HG02973 (cell line): Measurements from ENCODE around the gene ESYT1.
A peak's percentile ranks its signal among the peaks of the same experiment; 100 is the strongest.

Source experiments
- ATAC-seq: cut with Tn5 transposase; IDR thresholded peaks from one replicate; pipeline ENCODE4 v1.9.1; 2021; ENCODE audit warnings: moderate library complexity; ENCODE audit not compliant: unreplicated experiment

Gene ESYT1

GRCh38 chr12:56127888-56128669, at the start of gene ESYT1:
Gene ESYT1 (plus strand): TSS chr12:56128267. CDS start chr12:56128320, 53 bp downstream.
- ATAC-seq: peak; percentile 89

- no peak for ATAC-seq
Measured at GRCh38 chr12:56078427-56078826, 49.6 kb upstream of the ESYT1 start.

GRCh38 chr12:56078931-56079722, 48.9 kb upstream of the ESYT1 start:
- no peak for ATAC-seq

DNA sequence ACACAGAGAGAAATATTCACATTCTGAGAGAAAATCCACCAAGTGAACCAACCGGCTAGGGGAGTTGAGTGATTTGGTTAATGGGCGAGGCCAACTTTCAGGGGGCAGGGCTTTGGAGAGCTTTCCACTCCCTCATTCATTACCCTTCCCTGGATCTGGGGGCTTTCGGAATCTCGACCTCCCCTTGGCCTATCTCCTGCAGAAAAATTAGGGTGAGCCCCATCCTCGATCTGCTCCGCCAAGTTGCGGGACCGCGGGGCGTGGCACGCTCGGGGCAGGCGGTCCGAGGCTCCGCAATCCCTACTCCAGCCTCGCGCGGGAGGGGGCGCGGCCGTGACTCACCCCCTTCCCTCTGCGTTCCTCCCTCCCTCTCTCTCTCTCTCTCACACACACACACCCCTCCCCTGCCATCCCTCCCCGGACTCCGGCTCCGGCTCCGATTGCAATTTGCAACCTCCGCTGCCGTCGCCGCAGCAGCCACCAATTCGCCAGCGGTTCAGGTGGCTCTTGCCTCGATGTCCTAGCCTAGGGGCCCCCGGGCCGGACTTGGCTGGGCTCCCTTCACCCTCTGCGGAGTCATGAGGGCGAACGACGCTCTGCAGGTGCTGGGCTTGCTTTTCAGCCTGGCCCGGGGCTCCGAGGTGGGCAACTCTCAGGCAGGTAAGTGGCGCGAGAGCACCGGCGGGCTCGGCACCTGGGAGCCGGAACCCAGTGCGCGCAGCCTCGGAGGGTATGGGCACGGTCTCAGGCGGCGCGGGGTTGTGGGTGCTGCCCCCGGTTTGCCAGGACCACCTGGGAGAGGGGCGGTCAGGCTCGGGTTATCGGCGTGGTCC, 48.1 kb upstream of the ESYT1 start, which contains the start of gene ERBB3:
ERBB3 (plus strand) TSS at position 443 of the 833 bp plus-strand sequence; CDS start at position 579, 136 bp downstream.
- peak; percentile 44 for ATAC-seq

GRCh38 chr12:56080556-56081138, 47.4 kb upstream of the ESYT1 start:
- ATAC-seq: no peak

DNA sequence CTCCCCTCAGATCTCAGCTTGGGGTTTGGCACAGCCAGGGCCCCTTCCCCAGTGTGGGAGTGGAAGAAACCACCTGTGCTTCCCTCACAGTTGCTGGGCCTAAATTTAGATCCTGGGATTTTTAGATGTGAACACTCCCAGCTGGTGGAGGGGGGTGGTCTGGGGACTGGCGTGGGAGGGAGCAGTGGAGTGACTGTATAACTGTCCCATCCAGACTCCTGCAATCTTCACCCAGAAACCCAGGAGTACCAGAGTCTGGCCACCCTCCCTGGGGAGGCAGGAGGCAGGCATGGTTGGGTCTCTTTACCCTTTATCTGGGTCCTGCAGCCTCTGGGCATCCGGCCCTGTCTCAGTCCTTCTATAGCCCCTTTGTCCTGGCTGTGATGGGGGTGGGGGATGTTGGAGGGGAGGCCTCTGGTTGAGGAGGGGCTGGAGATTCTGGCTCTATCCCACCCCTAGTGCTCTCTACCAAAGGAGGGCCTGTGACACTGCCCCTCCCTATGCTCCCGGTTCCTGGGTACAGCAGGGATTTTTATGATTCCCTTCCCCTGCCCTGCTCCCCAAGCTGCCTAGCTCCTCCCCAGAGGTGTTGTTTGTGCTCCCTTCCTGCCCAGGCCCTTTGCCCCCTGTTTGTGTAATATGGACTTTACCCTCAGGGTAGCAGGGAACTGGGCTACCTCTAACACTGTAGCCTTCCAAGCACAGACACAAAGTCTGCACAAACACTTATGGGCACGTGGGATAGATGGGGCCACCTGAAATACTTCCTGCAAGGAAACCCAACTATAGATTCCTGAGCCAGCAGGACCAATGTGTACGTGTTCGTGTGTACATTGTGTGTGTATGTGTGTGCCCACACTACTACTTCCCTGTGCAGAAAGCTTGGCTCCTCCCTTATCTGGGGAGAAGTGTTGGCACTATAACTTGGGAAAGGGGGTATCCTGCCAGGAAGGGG, 46.4 kb upstream of the ESYT1 start:
- no peak for ATAC-seq

GRCh38 chr12:56082382-56082781, 45.7 kb upstream of the ESYT1 start:
- no peak for ATAC-seq

DNA sequence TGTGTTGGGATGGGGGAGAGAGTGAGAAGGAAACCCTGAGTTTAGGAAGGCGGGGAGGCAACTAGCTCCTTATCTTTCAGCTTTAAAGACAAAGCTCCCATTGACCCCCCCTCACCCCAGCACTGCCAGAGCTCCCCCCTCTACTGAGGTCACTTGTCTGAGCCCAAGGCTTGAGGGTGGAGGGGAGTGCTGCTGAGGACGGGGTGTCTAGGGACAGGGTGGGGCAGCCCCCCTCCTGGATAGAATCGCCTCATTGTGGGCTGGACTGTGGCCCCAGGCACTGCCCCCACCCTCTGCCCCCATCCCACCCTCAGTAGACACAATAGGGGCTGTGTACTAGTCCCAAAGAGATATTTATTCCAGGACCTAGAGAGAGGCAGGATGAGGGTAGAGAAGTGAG, 45.1 kb upstream of the ESYT1 start:
- no peak for ATAC-seq

- no peak for ATAC-seq
Measured at GRCh38 chr12:56084958-56085543, 43.0 kb upstream of the ESYT1 start.

DNA sequence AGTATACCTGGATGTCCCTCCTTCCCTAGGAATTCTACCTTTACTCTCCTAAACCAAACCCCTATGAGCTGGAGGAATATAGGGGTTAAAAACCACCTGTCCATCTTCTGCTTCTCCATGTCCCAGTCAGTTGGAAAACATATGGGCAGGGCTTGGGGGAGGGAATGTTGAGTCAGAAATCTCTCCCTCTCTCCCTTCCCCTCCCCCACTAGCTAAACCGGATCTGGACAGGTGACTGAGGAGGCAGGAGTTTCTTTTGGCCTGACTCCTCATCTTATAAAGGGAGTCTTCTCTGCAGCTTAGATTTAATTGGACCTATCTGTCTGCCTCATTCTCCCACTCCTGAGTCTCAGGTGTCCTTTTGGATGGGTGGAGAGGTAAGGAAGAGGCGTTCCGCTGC, 42.0 kb upstream of the ESYT1 start:
- ATAC-seq: no peak

GRCh38 chr12:56086608-56087007, 41.5 kb upstream of the ESYT1 start:
- ATAC-seq: no peak

- ATAC-seq: no peak
Measured at GRCh38 chr12:56087220-56087619, 40.8 kb upstream of the ESYT1 start.

GRCh38 chr12:56097738-56098137, 30.3 kb upstream of the ESYT1 start:
- no peak for ATAC-seq

DNA sequence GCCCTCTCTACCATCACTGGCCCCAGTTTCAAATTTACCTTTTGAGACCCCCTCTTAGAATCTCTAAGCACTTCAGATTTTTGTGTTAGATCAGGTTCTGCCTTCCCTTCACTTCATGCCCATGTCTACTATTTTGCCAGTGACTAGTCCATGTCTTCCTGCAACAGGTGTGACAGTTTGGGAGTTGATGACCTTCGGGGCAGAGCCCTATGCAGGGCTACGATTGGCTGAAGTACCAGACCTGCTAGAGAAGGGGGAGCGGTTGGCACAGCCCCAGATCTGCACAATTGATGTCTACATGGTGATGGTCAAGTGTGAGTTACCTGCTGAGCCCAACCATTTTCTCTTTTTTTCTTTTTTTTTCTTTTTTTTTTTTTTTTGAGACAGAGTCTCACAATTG, 29.5 kb upstream of the ESYT1 start:
- ATAC-seq: no peak

DNA sequence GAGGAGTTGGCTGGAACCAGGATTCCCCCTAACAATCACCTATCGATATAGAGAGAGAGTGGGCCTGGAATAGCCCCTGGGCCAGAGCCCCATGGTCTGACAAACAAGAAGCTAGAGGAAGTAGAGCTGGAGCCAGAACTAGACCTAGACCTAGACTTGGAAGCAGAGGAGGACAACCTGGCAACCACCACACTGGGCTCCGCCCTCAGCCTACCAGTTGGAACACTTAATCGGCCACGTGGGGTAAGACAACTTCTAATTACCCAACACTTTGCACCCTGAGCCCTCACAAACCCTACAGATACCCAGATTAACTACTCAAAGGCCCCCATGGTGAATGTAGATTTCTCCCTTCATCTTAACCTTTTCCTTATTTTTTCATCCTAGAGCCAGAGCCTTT, 28.3 kb upstream of the ESYT1 start:
- ATAC-seq: no peak

DNA sequence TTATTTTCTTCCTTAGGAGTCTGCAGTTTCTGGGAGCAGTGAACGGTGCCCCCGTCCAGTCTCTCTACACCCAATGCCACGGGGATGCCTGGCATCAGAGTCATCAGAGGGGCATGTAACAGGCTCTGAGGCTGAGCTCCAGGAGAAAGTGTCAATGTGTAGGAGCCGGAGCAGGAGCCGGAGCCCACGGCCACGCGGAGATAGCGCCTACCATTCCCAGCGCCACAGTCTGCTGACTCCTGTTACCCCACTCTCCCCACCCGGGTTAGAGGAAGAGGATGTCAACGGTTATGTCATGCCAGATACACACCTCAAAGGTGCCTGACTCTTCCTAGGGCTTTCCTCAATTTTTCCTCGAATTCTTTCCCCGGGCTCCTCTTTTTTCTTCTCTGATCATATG, 27.0 kb upstream of the ESYT1 start:
- no peak for ATAC-seq

DNA sequence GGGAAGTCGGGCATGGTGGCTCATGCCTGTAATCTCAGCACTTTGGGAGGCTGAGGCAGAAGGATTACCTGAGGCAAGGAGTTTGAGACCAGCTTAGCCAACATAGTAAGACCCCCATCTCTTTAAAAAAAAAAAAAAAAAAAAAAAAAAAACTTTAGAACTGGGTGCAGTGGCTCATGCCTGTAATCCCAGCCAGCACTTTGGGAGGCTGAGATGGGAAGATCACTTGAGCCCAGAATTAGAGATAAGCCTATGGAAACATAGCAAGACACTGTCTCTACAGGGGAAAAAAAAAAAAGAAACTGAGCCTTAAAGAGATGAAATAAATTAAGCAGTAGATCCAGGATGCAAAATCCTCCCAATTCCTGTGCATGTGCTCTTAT, 25.4 kb upstream of the ESYT1 start:
- no peak for ATAC-seq

DNA sequence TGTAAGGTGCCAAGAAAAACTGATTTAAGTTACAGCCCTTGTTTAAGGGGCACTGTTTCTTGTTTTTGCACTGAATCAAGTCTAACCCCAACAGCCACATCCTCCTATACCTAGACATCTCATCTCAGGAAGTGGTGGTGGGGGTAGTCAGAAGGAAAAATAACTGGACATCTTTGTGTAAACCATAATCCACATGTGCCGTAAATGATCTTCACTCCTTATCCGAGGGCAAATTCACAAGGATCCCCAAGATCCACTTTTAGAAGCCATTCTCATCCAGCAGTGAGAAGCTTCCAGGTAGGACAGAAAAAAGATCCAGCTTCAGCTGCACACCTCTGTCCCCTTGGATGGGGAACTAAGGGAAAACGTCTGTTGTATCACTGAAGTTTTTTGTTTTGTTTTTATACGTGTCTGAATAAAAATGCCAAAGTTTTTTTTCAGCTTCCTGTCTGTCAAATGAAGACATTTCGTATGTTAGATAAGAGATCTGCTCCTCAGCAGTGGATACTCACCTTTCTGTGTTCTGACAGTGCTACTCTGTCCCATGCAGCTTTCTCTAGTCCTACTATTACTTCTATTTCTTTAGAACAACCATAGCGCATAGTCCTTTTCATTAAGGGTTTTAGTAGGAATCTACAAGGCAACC, 24.9 kb upstream of the ESYT1 start:
- no peak for ATAC-seq

GRCh38 chr12:56103823-56104108, 24.3 kb upstream of the ESYT1 start:
- ATAC-seq: no peak
